ENCODE measurements around the gene CASZ1.

CASZ1 gene

GRCh38 chr1:10733474-10734366 lies 62.7 kb downstream of the CASZ1 start:
- Histone ChIP-seq H2AFZ (ENCODE audit: low read depth) (no peak overlapping the region), H3K4me2 (no peak overlapping the region), H3K9ac (no peak overlapping the region), H3K27me3 (ENCODE audit: insufficient read depth, low read depth) (peaks cover 95% of the 10 kb centered on the region), H3K79me2 (ENCODE audit: insufficient read depth, low read depth) (no peaks in the 10 kb centered on the region), H3K36me3 (ENCODE audit: insufficient read depth) (no peaks in the 10 kb centered on the region), H3K4me1 (ENCODE audit: low read depth, poor library complexity, severe bottlenecking) (no peaks in the 10 kb centered on the region), H3K27ac (no peak overlapping the region), H3K4me3 (IDR thresholded peaks at IDR 0.05; ENCODE audit: insufficient read depth, low read depth, low read length) (no peak overlapping the region), H4K20me1 (ENCODE audit: insufficient read depth) (no peaks in the 10 kb centered on the region)
- no peak for TF ChIP-seq CTCF (conservative IDR thresholded peaks at IDR 0.05; ENCODE audit: low read depth, low read length)

- Histone ChIP-seq H3K27me3 (ENCODE audit: insufficient read depth, low read depth) (peaks cover 96% of the 10 kb centered on the region), H3K4me2 (no peak overlapping the region), H4K20me1 (ENCODE audit: insufficient read depth) (no peaks in the 10 kb centered on the region), H2AFZ (ENCODE audit: low read depth) (no peak overlapping the region), H3K4me3 (IDR thresholded peaks at IDR 0.05; ENCODE audit: insufficient read depth, low read depth, low read length) (no peak overlapping the region), H3K9ac (no peak overlapping the region), H3K4me1 (ENCODE audit: low read depth, poor library complexity, severe bottlenecking) (no peaks in the 10 kb centered on the region), H3K79me2 (ENCODE audit: insufficient read depth, low read depth) (no peaks in the 10 kb centered on the region), H3K36me3 (ENCODE audit: insufficient read depth) (no peaks in the 10 kb centered on the region), H3K27ac (no peak overlapping the region)
- TF ChIP-seq CTCF (conservative IDR thresholded peaks at IDR 0.05; ENCODE audit: low read depth, low read length), result no peak
These were observed 65.5 kb downstream of the CASZ1 start for GRCh38 chr1:10730985-10731384.

GRCh38 chr1:10728595-10729410 lies 67.6 kb downstream of the CASZ1 start:
- peaks cover 96% of the 10 kb centered on the region for H3K27me3 ChIP-seq (ENCODE audit: insufficient read depth, low read depth)
- H3K9ac ChIP-seq, result no peak overlapping the region
- H3K27ac ChIP-seq, result no peak overlapping the region
- no peak overlapping the region for H2AFZ ChIP-seq (ENCODE audit: low read depth)
- no peak overlapping the region for H3K4me3 ChIP-seq (IDR thresholded peaks at IDR 0.05; ENCODE audit: insufficient read depth, low read depth, low read length)
- no peaks in the 10 kb centered on the region for H3K4me1 ChIP-seq (ENCODE audit: low read depth, poor library complexity, severe bottlenecking)
- no peaks in the 10 kb centered on the region for H4K20me1 ChIP-seq (ENCODE audit: insufficient read depth)
- H3K4me2 ChIP-seq, result no peak overlapping the region
- no peaks in the 10 kb centered on the region for H3K79me2 ChIP-seq (ENCODE audit: insufficient read depth, low read depth)
- no peaks in the 10 kb centered on the region for H3K36me3 ChIP-seq (ENCODE audit: insufficient read depth)
- no peak for TF ChIP-seq CTCF (conservative IDR thresholded peaks at IDR 0.05; ENCODE audit: low read depth, low read length)

GRCh38 chr1:10727751-10728232 lies 68.7 kb downstream of the CASZ1 start:
- peaks cover 96% of the 10 kb centered on the region for H3K27me3 ChIP-seq (ENCODE audit: insufficient read depth, low read depth)
- H4K20me1 ChIP-seq (ENCODE audit: insufficient read depth), result no peaks in the 10 kb centered on the region
- H3K4me3 ChIP-seq (IDR thresholded peaks at IDR 0.05; ENCODE audit: insufficient read depth, low read depth, low read length), result no peak overlapping the region
- H3K36me3 ChIP-seq (ENCODE audit: insufficient read depth), result no peaks in the 10 kb centered on the region
- TF ChIP-seq CTCF (conservative IDR thresholded peaks at IDR 0.05; ENCODE audit: low read depth, low read length), result no peak
- H3K9ac ChIP-seq, result no peak overlapping the region
- no peak overlapping the region for H2AFZ ChIP-seq (ENCODE audit: low read depth)
- no peak overlapping the region for H3K27ac ChIP-seq
- no peaks in the 10 kb centered on the region for H3K79me2 ChIP-seq (ENCODE audit: insufficient read depth, low read depth)
- H3K4me2 ChIP-seq, result no peak overlapping the region
- H3K4me1 ChIP-seq (ENCODE audit: low read depth, poor library complexity, severe bottlenecking), result no peaks in the 10 kb centered on the region
